Nephron (organoid): ENCODE measurements around the gene HMG20B.

ENCODE experiments used
- H3K27ac Mint-ChIP-seq, 3 experiments: 2 replicates each; pipeline ENCODE4 v1.8.0; 2020; ENCODE audit warnings: mixed read lengths in 3 of 3, mild to moderate bottlenecking in 2 of 3, moderate library complexity in 1 of 3
- H3K27me3 Mint-ChIP-seq: 2 replicates; pipeline ENCODE4 v1.8.0; 2021; ENCODE audit warnings: low read depth, mild to moderate bottlenecking, moderate library complexity, mixed read lengths
- H3K36me3 Mint-ChIP-seq: 2 replicates; pipeline ENCODE4 v1.8.0; 2020; ENCODE audit warnings: low read depth, mixed read lengths
- H3K4me1 Mint-ChIP-seq: 2 replicates; pipeline ENCODE4 v1.8.0; 2020; ENCODE audit warnings: mixed read lengths
- H3K4me3 Mint-ChIP-seq, 3 experiments: 2 replicates each; pipeline ENCODE4 v1.8.0; 2020; ENCODE audit warnings: mild to moderate bottlenecking in 3 of 3, mixed read lengths in 3 of 3, moderate library complexity in 2 of 3
- H3K9me3 Mint-ChIP-seq: 2 replicates; pipeline ENCODE4 v1.8.0; 2020; ENCODE audit warnings: mixed read lengths
- TF ChIP-seq, protein P1 (sequence below), 3 experiments: fragments of 200-600 bp; sonication (generic); IDR thresholded peaks; one replicate each; pipeline ENCODE4 v1.5.0; 2021; ENCODE audit warnings: antibody characterized with exemption in 3 of 3; ENCODE audit not compliant: unreplicated experiment in 3 of 3

HMG20B gene

DNA sequence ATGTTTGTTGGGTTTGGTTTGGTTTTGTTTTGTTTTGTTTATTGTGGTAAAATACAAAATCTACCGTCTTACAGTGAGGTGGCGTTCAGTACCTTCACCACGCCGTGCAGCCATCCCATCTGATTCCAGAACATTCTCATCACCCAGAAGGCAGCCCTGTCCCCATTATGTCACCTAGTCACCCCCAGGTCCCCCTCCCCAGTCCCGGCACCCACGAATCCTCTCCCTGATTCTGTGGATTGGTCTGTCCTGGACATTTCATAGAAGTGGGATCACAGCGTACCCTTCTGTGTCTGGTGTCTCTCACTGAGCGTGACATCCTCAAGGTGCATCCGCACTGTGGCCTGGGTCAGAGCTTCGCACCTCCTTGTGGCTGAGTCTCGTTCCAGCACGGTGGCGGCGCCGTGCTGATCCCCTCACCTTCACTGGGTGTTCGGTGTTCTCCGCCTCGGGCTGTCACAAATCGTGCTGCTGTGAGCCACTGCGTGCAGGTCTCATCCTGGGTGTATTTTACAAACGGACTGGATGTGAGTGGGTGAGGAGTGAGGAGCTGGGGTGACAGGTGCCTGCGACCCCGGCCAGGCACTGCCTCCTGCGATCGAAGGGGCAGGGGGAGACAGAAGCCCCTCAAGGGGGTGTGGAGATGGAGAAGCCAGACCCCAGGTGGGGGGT lies 34.4 kb upstream of the HMG20B start:
- Mint-ChIP-seq H3K4me1 (no peaks in the 10 kb centered on the region), H3K9me3 (no peaks in the 10 kb centered on the region), H3K4me3 (no peak overlapping the region), H3K27ac (peak overlapping the region in 1 of 3 experiments; percentile 63), H3K27me3 (no peaks in the 10 kb centered on the region), H3K36me3 (peaks cover 13% of the 10 kb centered on the region)
- TF ChIP-seq, protein P1, sequence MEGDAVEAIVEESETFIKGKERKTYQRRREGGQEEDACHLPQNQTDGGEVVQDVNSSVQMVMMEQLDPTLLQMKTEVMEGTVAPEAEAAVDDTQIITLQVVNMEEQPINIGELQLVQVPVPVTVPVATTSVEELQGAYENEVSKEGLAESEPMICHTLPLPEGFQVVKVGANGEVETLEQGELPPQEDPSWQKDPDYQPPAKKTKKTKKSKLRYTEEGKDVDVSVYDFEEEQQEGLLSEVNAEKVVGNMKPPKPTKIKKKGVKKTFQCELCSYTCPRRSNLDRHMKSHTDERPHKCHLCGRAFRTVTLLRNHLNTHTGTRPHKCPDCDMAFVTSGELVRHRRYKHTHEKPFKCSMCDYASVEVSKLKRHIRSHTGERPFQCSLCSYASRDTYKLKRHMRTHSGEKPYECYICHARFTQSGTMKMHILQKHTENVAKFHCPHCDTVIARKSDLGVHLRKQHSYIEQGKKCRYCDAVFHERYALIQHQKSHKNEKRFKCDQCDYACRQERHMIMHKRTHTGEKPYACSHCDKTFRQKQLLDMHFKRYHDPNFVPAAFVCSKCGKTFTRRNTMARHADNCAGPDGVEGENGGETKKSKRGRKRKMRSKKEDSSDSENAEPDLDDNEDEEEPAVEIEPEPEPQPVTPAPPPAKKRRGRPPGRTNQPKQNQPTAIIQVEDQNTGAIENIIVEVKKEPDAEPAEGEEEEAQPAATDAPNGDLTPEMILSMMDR (IDR thresholded peaks at IDR 0.05; ENCODE audit: unreplicated experiment in 3 of 3), result no peak

DNA sequence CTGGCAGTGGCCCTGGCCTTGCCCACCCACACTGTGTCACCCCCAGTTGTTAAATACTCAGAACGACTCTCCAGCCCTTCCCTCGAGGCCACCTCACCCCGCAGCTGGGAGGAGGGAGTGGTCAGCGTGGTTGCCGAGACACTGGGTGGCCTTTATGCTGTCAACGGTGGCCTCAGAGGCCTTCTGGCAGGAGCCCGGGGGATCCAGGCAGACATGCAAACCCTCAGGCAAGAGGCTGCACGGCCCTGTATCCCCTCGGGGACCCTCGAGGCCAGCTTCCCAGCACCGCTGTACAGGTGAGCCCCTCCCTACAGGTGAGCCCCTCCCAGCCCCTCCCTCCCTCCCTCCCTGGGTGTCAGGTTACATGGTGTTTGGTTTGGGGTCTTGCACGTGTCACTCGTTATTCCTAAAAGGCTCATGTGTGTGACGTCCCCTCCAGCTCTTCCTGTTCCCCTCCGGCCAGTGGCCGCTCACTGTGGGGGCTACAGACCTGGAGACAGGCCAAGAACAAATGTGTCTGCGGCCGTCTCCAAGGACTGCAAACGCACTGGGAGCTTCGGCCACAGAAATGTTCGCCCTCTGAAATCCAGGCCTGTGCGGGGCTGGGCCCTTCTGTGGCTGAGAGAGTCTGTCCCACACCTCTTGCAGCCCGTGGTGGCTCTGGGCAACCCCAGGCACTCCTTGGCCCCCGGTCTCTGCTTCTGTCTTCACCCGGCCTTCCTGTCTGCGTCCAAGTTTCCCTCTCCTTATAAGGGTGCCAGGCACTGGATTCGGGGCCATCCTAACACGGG lies 33.6 kb upstream of the HMG20B start, which contains the start of gene TEKTIP1:
Gene TEKTIP1, plus strand, starts transcription at position 210 of the 791 bp plus-strand sequence. Its CDS starts 4 bp downstream, at position 214.
- Mint-ChIP-seq H3K27ac (peak within 1 kb of the TSS in 1 of 3 experiments; percentile 63), H3K36me3 (peaks cover 10% of the 10 kb centered on the region), H3K4me3 (no peak within 1 kb of the TSS), H3K27me3 (no peaks in the 10 kb centered on the region), H3K9me3 (no peaks in the 10 kb centered on the region), H3K4me1 (no peaks in the 10 kb centered on the region)
- TF ChIP-seq, protein P1 (IDR thresholded peaks at IDR 0.05; ENCODE audit: unreplicated experiment in 3 of 3), result no peak

DNA sequence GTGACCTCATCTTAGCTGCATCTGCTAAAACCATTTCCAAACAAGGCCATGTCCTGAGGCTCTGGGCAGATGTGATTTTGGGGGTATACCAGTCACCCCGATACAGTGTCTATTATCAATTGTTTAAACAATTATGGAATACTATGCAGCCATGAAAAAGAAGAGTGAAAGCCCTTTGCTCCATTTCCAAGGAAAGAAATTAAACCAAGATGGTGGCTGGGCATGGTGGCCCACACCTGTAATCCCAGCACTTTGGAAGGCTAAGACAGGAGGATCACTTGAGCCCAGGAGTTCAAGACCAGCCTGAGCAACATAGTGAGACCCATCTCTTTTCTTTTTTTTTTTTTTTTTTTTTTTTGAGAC lies 33.0 kb upstream of the HMG20B start:
- H3K4me1 Mint-ChIP-seq, result no peaks in the 10 kb centered on the region
- no peaks in the 10 kb centered on the region for H3K27me3 Mint-ChIP-seq
- no peaks in the 10 kb centered on the region for H3K9me3 Mint-ChIP-seq
- H3K27ac Mint-ChIP-seq, result no peak overlapping the region
- TF ChIP-seq, protein P1 (IDR thresholded peaks at IDR 0.05; ENCODE audit: unreplicated experiment in 3 of 3), result no peak
- peaks cover 4% of the 10 kb centered on the region for H3K36me3 Mint-ChIP-seq
- H3K4me3 Mint-ChIP-seq, result no peak overlapping the region

GRCh38 chr19:3543150-3544057 lies 29.3 kb upstream of the HMG20B start:
- Mint-ChIP-seq H3K27me3 (no peaks in the 10 kb centered on the region), H3K27ac (no peak overlapping the region), H3K36me3 (peaks cover 5% of the 10 kb centered on the region), H3K4me1 (no peaks in the 10 kb centered on the region), H3K9me3 (no peaks in the 10 kb centered on the region), H3K4me3 (no peak overlapping the region)
- TF ChIP-seq, protein P1 (IDR thresholded peaks at IDR 0.05; ENCODE audit: unreplicated experiment in 3 of 3), result no peak

- Mint-ChIP-seq H3K27ac (no peak overlapping the region), H3K4me1 (no peaks in the 10 kb centered on the region), H3K36me3 (peaks cover 5% of the 10 kb centered on the region), H3K9me3 (no peaks in the 10 kb centered on the region), H3K27me3 (no peaks in the 10 kb centered on the region), H3K4me3 (no peak overlapping the region)
- TF ChIP-seq, protein P1 (IDR thresholded peaks at IDR 0.05; ENCODE audit: unreplicated experiment in 3 of 3), result no peak
Observed at GRCh38 chr19:3544058-3544376, 28.7 kb upstream of the HMG20B start.
